NCI-H1092 (cell line): ENCODE data around the gene EYS.
"Not testable (repeated sequence)": the region's sequence is repeated elsewhere in the genome, so short reads cannot be mapped to it uniquely, and the experiment has no call there.

Experiments
- DNase-seq: peaks from one replicate; lab custom pipeline; 2025; lab: John Stamatoyannopoulos, UW

The EYS gene

GRCh38 chr6:65633501-65633900 lies 73.5 kb downstream of the EYS start:
- DNase-seq: no peak

- no peak for DNase-seq
Measured at GRCh38 chr6:65631711-65632110, 75.3 kb downstream of the EYS start.

DNA sequence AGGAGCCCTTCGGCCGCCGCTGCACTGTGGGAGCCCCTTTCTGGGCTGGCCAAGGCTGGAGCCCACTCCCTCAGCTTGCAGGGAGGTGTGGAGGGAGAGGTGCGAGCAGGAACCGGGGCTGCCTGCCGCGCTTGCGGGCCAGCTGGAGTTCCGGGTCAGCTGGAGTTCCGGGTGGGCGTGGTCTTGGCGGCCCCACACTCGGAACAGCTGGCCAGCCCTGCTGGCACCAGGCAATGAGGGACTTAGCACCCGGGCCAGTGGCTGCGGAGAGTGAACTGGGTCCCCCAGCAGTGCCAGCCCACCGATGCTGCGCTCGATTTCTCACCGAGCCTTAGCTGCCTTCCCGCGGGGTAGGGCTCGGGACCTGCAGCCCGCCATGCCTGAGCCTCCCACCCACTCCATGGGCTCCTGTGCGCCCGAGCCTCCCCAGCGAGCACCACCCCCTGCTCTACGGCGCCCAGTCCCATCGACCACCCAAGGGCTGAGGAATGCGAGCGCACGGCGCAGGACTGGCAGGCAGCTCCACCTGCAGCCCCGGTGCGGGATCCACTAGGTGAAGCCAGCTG lies 79.5 kb downstream of the EYS start:
- not testable (repeated sequence) for DNase-seq

DNA sequence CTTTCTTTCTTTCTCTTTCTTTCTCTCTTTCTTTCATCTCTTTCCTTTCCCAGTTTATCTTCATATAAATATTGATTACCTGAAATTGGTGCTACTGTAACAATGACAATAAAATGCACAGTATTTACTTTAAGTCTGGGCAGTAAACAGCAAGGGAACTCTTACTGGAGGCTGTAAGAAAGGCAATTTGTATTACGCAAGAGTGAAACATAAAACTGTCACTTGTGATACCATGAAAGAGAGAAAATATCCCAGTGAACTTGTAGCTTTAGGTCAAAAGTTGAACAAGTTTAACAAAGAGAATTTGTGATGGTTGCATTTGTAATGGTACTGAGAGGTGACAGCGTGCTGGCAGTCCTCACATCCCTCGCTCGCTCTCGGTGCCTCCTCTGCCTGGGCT lies 80.0 kb downstream of the EYS start:
- no peak for DNase-seq

DNA sequence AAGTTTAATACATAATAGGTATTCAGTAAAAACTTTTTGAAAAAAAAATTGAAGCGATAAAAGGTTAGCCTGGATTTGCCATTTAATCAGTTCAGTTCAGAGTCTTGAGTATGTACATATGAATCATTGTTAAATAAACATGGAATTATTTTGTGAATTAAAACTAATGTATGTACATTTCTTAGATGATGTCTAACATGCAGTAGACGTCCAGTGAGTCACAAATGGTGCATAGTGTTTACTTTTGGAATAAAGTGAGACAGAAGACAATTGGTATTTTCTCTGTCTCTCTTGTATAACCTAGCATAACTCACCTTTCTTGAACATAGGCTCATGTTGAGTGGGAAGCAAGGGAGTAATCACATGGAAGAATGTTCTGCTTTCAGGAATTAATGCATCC lies 83.5 kb downstream of the EYS start:
- no peak for DNase-seq

- no peak for DNase-seq
Measured at GRCh38 chr6:65610746-65611145, 96.3 kb downstream of the EYS start.

GRCh38 chr6:65595540-65595939 lies 111.5 kb downstream of the EYS start:
- DNase-seq: no peak

DNA sequence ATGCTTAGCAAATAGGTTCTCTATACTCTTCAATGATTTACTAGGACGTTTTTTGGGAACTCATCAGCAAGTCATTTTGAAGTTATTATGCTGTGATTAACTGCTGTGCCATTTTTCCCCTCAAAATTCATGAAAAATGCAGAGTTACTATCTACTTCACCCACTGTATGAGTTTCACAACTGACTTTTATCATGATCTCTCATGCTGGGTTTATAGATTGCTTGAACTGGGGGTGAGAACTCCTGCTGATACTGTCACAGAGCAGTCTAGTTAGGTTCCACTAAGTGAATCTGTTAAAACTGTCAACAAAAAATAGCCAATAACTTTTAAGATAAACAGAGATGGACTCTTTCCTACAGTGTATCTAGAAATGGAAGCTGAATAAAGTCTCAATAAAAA lies 136.7 kb downstream of the EYS start:
- DNase-seq: no peak

- no peak for DNase-seq
Measured at GRCh38 chr6:65569505-65569904, 137.5 kb downstream of the EYS start.

GRCh38 chr6:65569056-65569455 lies 138.0 kb downstream of the EYS start:
- not testable (repeated sequence) for DNase-seq

GRCh38 chr6:65566117-65566516 lies 140.9 kb downstream of the EYS start:
- DNase-seq: no peak

GRCh38 chr6:65558071-65558470 lies 149.0 kb downstream of the EYS start:
- DNase-seq: no peak

GRCh38 chr6:65557224-65557623 lies 149.8 kb downstream of the EYS start:
- DNase-seq: no peak

DNA sequence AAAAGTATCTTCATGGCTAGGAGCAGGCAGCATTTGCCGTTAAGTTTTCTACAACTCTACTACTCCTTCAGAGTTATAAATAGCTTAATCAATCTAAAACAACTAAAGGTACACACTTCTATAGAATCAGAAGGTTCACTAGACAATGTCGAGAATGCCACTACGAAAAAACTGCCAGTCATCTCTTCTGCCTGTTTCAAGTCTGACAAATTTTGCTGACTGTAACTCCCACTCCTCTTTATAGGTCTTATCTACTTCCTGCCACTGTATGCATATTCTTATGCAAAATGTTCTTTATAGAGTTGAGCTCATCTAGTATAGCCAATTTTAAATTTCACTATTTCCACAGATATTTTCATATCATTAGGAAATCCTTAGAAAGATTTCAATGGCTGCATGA lies 160.1 kb downstream of the EYS start:
- no peak for DNase-seq

GRCh38 chr6:65545920-65546319 lies 161.1 kb downstream of the EYS start:
- DNase-seq: no peak

GRCh38 chr6:65538644-65539043 lies 168.4 kb downstream of the EYS start:
- DNase-seq: no peak

GRCh38 chr6:65537600-65537999 lies 169.4 kb downstream of the EYS start:
- DNase-seq: no peak

DNA sequence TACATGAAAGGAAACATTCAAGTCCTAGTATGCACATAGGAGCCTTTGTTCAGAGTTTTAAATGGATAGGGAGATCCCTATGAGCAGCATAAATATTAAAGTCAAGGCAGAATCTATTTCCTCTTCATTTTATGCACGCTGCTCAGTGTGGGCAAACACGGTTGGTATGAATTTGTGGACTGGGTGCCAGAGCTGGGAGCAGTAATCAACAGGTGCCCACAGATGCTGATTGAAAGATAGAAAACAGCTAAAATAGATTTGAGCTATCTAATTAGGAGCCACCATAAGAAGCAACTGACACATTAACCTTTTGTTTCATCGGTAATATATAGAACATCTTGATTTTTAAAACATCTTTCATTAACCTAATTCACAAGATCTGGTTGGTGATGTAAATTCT lies 175.5 kb downstream of the EYS start:
- no peak for DNase-seq

DNA sequence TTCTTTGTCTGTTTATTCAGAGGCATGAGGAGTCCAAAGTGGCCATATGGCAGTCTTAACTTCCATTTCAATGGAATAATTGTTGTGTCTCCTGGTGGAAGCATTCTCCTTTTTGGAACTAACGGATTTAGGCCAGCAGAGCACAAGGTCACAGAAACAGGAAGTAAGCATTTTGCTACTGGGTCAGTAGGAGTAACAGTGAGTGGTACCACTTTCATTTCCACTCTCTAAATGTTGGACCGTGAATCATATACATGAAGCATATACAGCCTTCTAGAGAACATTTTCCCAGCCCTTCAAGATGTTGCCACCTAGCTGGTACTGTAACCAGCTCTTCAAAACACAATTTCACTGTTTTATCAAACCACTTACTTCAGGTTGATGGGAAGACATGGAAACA lies 182.8 kb downstream of the EYS start:
- DNase-seq: no peak

GRCh38 chr6:65505736-65506135 lies 201.3 kb downstream of the EYS start:
- DNase-seq: no peak

- DNase-seq: no peak
Measured at GRCh38 chr6:65501045-65501444, 206.0 kb downstream of the EYS start.

GRCh38 chr6:65483652-65484051 lies 223.4 kb downstream of the EYS start:
- not testable (repeated sequence) for DNase-seq

- no peak for DNase-seq
Measured at GRCh38 chr6:65469650-65470049, 237.4 kb downstream of the EYS start.

DNA sequence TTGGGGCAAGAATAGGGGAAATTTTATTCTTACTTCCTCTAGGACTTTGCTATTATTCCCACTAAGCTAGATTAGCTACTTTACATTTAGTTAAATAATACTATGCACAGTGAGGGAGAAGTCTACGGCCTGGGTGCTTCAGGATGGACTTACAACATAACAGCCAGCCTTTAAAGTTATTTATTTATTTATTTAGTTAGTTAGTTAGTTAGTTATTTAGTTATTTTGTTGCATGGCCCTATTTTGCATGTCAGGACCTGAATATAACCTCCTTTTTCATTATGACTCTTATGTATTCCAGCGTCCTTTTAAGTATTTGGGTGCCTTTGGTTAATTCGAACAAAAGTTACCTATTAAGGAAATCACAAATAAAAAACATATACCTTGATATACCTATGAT lies 238.7 kb downstream of the EYS start:
- DNase-seq: no peak

GRCh38 chr6:65461121-65461520 lies 245.9 kb downstream of the EYS start:
- DNase-seq: no peak
